ENCODE data around the gene PLPP3. TPM values are rescaled to one million over a fixed set of nuclear protein-coding genes. Genes with fewer than 3 reads are reported as not detected.

The PLPP3 gene
- total RNA-seq, 1 donor from 2014 or later, result 61.8 TPM

GRCh38 chr1:56586502-56586901 is 7.1 kb upstream of the PLPP3 start:
- Mint-ChIP-seq H3K36me3 (peaks cover 6% of the 10 kb centered on the region), H3K4me3 (no peak overlapping the region), H3K9me3 (peaks cover 20% of the 10 kb centered on the region), H3K4me1 (peaks cover 14% of the 10 kb centered on the region), H3K27ac (no peak overlapping the region), H3K27me3 (ENCODE audit: low read depth) (no peaks in the 10 kb centered on the region)
- DNase-seq (ENCODE audit: low spot score in 2 of 2, unreplicated experiment in 2 of 2), result no peak
- TF ChIP-seq, protein P1, sequence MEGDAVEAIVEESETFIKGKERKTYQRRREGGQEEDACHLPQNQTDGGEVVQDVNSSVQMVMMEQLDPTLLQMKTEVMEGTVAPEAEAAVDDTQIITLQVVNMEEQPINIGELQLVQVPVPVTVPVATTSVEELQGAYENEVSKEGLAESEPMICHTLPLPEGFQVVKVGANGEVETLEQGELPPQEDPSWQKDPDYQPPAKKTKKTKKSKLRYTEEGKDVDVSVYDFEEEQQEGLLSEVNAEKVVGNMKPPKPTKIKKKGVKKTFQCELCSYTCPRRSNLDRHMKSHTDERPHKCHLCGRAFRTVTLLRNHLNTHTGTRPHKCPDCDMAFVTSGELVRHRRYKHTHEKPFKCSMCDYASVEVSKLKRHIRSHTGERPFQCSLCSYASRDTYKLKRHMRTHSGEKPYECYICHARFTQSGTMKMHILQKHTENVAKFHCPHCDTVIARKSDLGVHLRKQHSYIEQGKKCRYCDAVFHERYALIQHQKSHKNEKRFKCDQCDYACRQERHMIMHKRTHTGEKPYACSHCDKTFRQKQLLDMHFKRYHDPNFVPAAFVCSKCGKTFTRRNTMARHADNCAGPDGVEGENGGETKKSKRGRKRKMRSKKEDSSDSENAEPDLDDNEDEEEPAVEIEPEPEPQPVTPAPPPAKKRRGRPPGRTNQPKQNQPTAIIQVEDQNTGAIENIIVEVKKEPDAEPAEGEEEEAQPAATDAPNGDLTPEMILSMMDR (IDR thresholded peaks at IDR 0.05; ENCODE audit: unreplicated experiment), result no peak

- TF ChIP-seq, protein P1 (IDR thresholded peaks at IDR 0.05; ENCODE audit: unreplicated experiment), result no peak
- H3K36me3 Mint-ChIP-seq, result peaks cover 6% of the 10 kb centered on the region
- no peak overlapping the region for H3K27ac Mint-ChIP-seq
- H3K27me3 Mint-ChIP-seq (ENCODE audit: low read depth), result no peaks in the 10 kb centered on the region
- no peak overlapping the region for H3K4me3 Mint-ChIP-seq
- peaks cover 17% of the 10 kb centered on the region for H3K4me1 Mint-ChIP-seq
- no peak for DNase-seq (ENCODE audit: low spot score in 2 of 2, unreplicated experiment in 2 of 2)
- H3K9me3 Mint-ChIP-seq, result peaks cover 20% of the 10 kb centered on the region
Observed at GRCh38 chr1:56585985-56586384, 6.6 kb upstream of the PLPP3 start.

GRCh38 chr1:56584910-56585528 is 5.7 kb upstream of the PLPP3 start:
- peaks cover 13% of the 10 kb centered on the region for H3K9me3 Mint-ChIP-seq

GRCh38 chr1:56583957-56584468 is 4.7 kb upstream of the PLPP3 start:
- Mint-ChIP-seq H3K27me3 (ENCODE audit: low read depth) (no peaks in the 10 kb centered on the region), H3K27ac (no peak overlapping the region), H3K4me1 (peaks cover 31% of the 10 kb centered on the region), H3K4me3 (no peak overlapping the region), H3K36me3 (no peaks in the 10 kb centered on the region), H3K9me3 (peaks cover 4% of the 10 kb centered on the region)
- no peak for DNase-seq (ENCODE audit: low spot score in 2 of 2, unreplicated experiment in 2 of 2)
- TF ChIP-seq, protein P1 (IDR thresholded peaks at IDR 0.05; ENCODE audit: unreplicated experiment), result no peak

More at GRCh38 chr1:56584910-56585528, 5.7 kb upstream of the PLPP3 start:
- Mint-ChIP-seq H3K27ac (no peak overlapping the region), H3K4me1 (peaks cover 25% of the 10 kb centered on the region), H3K36me3 (peaks cover 6% of the 10 kb centered on the region), H3K27me3 (ENCODE audit: low read depth) (no peaks in the 10 kb centered on the region), H3K4me3 (no peak overlapping the region)
- TF ChIP-seq, protein P1 (IDR thresholded peaks at IDR 0.05; ENCODE audit: unreplicated experiment), result peak; percentile 71
- DNase-seq (ENCODE audit: low spot score in 2 of 2, unreplicated experiment in 2 of 2), result no peak

DNA sequence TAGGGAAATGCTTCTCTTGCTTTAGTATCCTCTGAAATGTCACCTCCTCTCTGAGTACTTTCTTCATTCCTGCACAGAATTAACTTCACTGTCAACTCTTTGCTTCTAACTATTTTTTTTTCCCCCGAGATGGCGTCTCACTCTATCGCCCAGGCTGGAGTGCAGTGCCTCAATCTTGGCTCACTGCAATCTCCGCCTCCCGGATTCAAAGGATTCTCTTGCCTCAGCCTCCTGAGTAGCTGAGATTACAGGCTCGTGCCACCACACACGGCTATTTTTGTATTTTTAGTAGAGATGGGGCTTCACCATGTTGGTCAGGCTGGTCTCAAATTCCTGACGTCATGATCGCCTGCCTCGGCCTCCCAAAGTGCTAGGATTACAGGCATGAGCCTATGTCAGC is 1.4 kb upstream of the PLPP3 start:
- Mint-ChIP-seq H3K9me3 (no peaks in the 10 kb centered on the region), H3K36me3 (no peaks in the 10 kb centered on the region), H3K27ac (peak overlapping the region; percentile 23), H3K4me3 (no peak overlapping the region), H3K4me1 (peaks cover 53% of the 10 kb centered on the region), H3K27me3 (ENCODE audit: low read depth) (no peaks in the 10 kb centered on the region)
- TF ChIP-seq, protein P1 (IDR thresholded peaks at IDR 0.05; ENCODE audit: unreplicated experiment), result no peak
- DNase-seq (ENCODE audit: low spot score in 2 of 2, unreplicated experiment in 2 of 2), result no peak
